Hepatocyte (in vitro differentiated cells): ENCODE data around the gene PTPN13. TPM values are rescaled to one million over a fixed set of nuclear protein-coding genes. Genes with fewer than 3 reads are reported as not detected.

Experiments
- DNase-seq: peaks from one replicate; pipeline ENCODE4 v3.0.0-alpha.2; 2016; ENCODE audit warnings: low spot score
- H2AFZ ChIP-seq: fragments of 200-600 bp; sonication (generic); 2 replicates; pipeline ENCODE4 v1.6.0; 2016; ENCODE audit warnings: antibody characterized with exemption, mild to moderate bottlenecking
- H3K27ac ChIP-seq: fragments of 200-600 bp; sonication (generic); 2 replicates; pipeline ENCODE4 v1.5.1; 2016; ENCODE audit warnings: mild to moderate bottlenecking
- H3K27me3 ChIP-seq: fragments of 200-600 bp; sonication (generic); 2 replicates; pipeline ENCODE4 v1.6.1; 2016
- H3K36me3 ChIP-seq: fragments of 200-600 bp; sonication (generic); replicated peaks from 2 replicates; pipeline ENCODE4 v1.5.1; 2016; ENCODE audit warnings: low read depth; ENCODE audit not compliant: insufficient read depth
- H3K4me1 ChIP-seq: fragments of 200-600 bp; sonication (generic); 2 replicates; pipeline ENCODE4 v1.5.1; 2016; ENCODE audit warnings: mild to moderate bottlenecking, moderate library complexity; ENCODE audit not compliant: insufficient read depth
- H3K4me2 ChIP-seq: fragments of 200-600 bp; sonication (generic); 2 replicates; pipeline ENCODE4 v1.6.0; 2016
- H3K4me3 ChIP-seq: fragments of 200-600 bp; sonication (generic); 2 replicates; pipeline ENCODE4 v1.5.1; 2016; ENCODE audit warnings: mild to moderate bottlenecking
- H3K79me2 ChIP-seq: fragments of 200-600 bp; sonication (generic); 2 replicates; pipeline ENCODE4 v1.6.0; 2017; ENCODE audit warnings: mild to moderate bottlenecking
- H3K9me2 ChIP-seq: fragments of 200-600 bp; sonication (generic); replicated peaks from 2 replicates; pipeline ENCODE4 v1.6.0; 2017; ENCODE audit warnings: mild to moderate bottlenecking; ENCODE audit not compliant: insufficient read depth
- H3K9me3 ChIP-seq: fragments of 200-600 bp; sonication (generic); 2 replicates; pipeline ENCODE4 v1.5.1; 2016; ENCODE audit warnings: low read depth, mild to moderate bottlenecking
- H4K20me1 ChIP-seq: fragments of 200-600 bp; sonication (generic); 2 replicates; pipeline ENCODE4 v1.6.0; 2016; ENCODE audit warnings: mild to moderate bottlenecking; ENCODE audit not compliant: insufficient read depth, poor library complexity, severe bottlenecking
- EZH2 ChIP-seq: fragments of 200-600 bp; sonication (generic); IDR thresholded peaks from 2 replicates; pipeline ENCODE4 v1.6.1; 2016; ENCODE audit warnings: antibody characterized with exemption, mild to moderate bottlenecking, borderline replicate concordance
- EZH2phosphoT487 ChIP-seq: fragments of 200-600 bp; sonication (generic); IDR thresholded peaks from one replicate; pipeline ENCODE4 v1.6.1; 2018; ENCODE audit warnings: antibody characterized with exemption, mild to moderate bottlenecking, low read depth, moderate library complexity; ENCODE audit not compliant: unreplicated experiment, severe bottlenecking
- WGBS: methylation state at CpG from one replicate; pipeline ENCODE4 v1.1.6; 2016; ENCODE audit warnings: low lambda C conversion rate; ENCODE audit errors: missing lambda C conversion rate; 5-methylcytosine and 5-hydroxymethylcytosine counted together
- polyA plus RNA-seq: library from polyadenylated mRNA; unstranded; fragments of >200 nt; fragmentation: Nextera tagmentation; extraction: Ambion mirVana; gene quantifications from 2 replicates; pipeline ENCODE4 v1.2.1, GENCODE V29; 2016
- total RNA-seq: library from RNA; depleted of rRNA; stranded (reverse); fragments of >200 nt; gene quantifications from 2 replicates; pipeline ENCODE4 v1.2.3, GENCODE V29; 2014
- TF ChIP-seq, protein P1 (sequence below): fragments of 200-600 bp; sonication (generic); IDR thresholded peaks from 2 replicates; pipeline ENCODE4 v1.5.1; 2016; ENCODE audit warnings: antibody characterized with exemption, mild to moderate bottlenecking; ENCODE audit not compliant: poor library complexity

Gene PTPN13
- total and polyA plus RNA-seq, 2 experiments from 2014 or later: 12.6 to 52.8 TPM

DNA sequence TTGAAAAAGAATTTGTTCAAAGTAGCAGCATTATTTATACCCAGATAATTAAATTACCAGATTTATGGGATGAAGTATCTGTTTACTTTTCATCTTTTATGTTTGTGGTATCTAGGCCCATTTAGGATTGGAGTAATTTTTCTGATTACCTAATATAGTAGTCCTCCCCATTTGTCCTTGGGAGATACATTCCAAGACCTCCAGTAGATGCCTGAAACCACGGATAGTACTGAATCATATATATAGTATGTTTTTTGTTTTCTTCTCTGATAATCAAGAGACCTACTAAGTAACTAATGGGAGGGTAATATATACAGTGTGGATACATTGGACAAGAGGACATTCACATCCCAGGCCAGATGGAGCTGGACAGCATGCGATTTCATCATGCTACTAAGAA, 30.7 kb upstream of the PTPN13 start:
- TF ChIP-seq, protein P1, sequence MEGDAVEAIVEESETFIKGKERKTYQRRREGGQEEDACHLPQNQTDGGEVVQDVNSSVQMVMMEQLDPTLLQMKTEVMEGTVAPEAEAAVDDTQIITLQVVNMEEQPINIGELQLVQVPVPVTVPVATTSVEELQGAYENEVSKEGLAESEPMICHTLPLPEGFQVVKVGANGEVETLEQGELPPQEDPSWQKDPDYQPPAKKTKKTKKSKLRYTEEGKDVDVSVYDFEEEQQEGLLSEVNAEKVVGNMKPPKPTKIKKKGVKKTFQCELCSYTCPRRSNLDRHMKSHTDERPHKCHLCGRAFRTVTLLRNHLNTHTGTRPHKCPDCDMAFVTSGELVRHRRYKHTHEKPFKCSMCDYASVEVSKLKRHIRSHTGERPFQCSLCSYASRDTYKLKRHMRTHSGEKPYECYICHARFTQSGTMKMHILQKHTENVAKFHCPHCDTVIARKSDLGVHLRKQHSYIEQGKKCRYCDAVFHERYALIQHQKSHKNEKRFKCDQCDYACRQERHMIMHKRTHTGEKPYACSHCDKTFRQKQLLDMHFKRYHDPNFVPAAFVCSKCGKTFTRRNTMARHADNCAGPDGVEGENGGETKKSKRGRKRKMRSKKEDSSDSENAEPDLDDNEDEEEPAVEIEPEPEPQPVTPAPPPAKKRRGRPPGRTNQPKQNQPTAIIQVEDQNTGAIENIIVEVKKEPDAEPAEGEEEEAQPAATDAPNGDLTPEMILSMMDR: no peak
- TF ChIP-seq EZH2 (no peak), EZH2phosphoT487 (no peak)
- Histone ChIP-seq H3K79me2 (no peaks in the 10 kb centered on the region), H3K4me3 (no peak overlapping the region), H2AFZ (no peak overlapping the region), H3K36me3 (no peaks in the 10 kb centered on the region), H3K4me2 (no peak overlapping the region), H3K27me3 (no peaks in the 10 kb centered on the region), H3K27ac (no peak overlapping the region), H3K9me2 (no peaks in the 10 kb centered on the region), H4K20me1 (no peaks in the 10 kb centered on the region), H3K9me3 (no peaks in the 10 kb centered on the region), H3K4me1 (peaks cover 19% of the 10 kb centered on the region)
- no peak for DNase-seq
- 88% methylated on average over 2 of the region's 2 CpGs for WGBS

DNA sequence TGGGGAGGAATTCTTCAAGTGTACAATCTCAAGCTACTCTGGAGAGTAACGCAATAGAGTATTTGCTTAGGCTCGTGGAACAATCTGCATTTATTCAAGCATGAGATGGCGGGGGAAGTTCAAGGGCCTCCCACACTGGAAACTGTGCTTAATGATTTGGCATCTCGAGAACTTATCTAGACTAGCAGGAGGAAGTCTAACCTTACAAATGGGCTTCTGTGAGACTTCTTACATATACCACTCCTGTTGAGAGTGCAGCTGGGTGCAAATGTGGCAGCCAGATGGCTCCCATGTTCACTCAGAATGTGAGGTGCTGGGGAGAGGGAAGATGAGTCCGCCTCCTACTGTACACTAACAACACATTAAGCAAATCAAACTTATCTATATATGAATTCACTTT, 29.3 kb upstream of the PTPN13 start:
- Histone ChIP-seq H3K79me2 (no peaks in the 10 kb centered on the region), H3K9me2 (no peaks in the 10 kb centered on the region), H3K4me3 (no peak overlapping the region), H3K27me3 (no peaks in the 10 kb centered on the region), H2AFZ (no peak overlapping the region), H4K20me1 (no peaks in the 10 kb centered on the region), H3K9me3 (no peaks in the 10 kb centered on the region), H3K4me2 (no peak overlapping the region), H3K36me3 (no peaks in the 10 kb centered on the region), H3K4me1 (peaks cover 19% of the 10 kb centered on the region), H3K27ac (no peak overlapping the region)
- WGBS: 65% methylated on average over 5 of the region's 5 CpGs
- DNase-seq: no peak
- TF ChIP-seq EZH2phosphoT487 (no peak), EZH2 (no peak)
- TF ChIP-seq, protein P1: no peak

DNA sequence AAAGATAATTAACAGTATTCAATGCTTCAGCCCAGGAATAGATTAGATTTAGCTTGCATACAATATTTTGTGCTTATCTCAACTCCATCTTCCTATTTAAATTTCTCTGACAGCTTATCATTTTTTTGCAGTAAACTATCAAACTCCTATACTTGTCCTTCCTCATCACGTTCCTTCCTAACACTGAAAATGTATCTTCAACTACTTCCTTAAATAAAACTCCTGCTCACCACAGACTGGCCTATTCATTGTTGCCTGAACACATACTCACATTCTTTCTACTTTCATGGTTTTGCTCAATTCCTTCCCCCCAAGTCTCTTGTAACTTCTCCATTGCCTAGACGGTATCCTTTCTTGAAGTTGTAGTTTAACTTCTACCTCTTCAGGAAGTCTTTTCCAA, 28.5 kb upstream of the PTPN13 start:
- Histone ChIP-seq H3K79me2 (no peaks in the 10 kb centered on the region), H3K27ac (no peak overlapping the region), H2AFZ (no peak overlapping the region), H3K4me3 (no peak overlapping the region), H3K9me3 (no peaks in the 10 kb centered on the region), H3K4me2 (no peak overlapping the region), H3K36me3 (no peaks in the 10 kb centered on the region), H3K4me1 (peaks cover 13% of the 10 kb centered on the region), H3K27me3 (no peaks in the 10 kb centered on the region), H3K9me2 (no peaks in the 10 kb centered on the region), H4K20me1 (no peaks in the 10 kb centered on the region)
- WGBS: 91% methylated on average over 2 of the region's 2 CpGs
- no peak for DNase-seq
- TF ChIP-seq, protein P1: no peak
- TF ChIP-seq EZH2phosphoT487 (no peak), EZH2 (no peak)
